Esophagus squamous epithelium (tissue), 4 donors: ENCODE data around the gene NETO1.

Experiments used
- POLR2A ChIP-seq, 4 donors: fragments of 450-650 bp; IDR thresholded peaks; one replicate each; pipeline ENCODE4 v1.6.1; 2017; ENCODE audit warnings: antibody characterized with exemption in 4 of 4, mild to moderate bottlenecking in 4 of 4, moderate library complexity in 3 of 4
- TF ChIP-seq, protein P1 (sequence below), 6 experiments: fragments of 450-650 bp in 4 of 6; fragments of 200-600 bp in 2 of 6; sonication (generic) in 2 of 6; IDR thresholded peaks; one replicate each; pipeline ENCODE4 v1.5.1; 2016 to 2019; ENCODE audit warnings: antibody characterized with exemption in 6 of 6, mild to moderate bottlenecking in 4 of 6, moderate library complexity in 4 of 6

DNA sequence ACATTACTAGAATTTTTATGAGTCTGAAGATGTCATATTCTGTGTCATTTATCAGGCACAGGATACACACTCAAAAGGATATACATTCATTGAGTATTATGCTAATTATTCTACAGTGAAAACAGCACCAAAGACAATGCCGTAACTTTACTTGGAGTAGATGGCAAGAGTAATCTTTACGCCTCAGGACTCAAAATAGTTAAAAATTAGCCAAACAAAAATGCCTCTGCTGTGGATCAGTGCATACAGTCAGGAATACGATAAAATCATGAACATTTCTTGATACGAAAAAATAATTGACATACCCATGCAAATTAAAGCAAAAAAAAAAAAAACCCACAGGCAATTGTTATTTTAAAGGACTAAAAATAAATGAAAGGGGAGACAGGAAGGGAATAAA lies 129.7 kb downstream of the NETO1 start:
- no peak for TF ChIP-seq POLR2A (IDR thresholded peaks at IDR 0.05)
- TF ChIP-seq, protein P1, sequence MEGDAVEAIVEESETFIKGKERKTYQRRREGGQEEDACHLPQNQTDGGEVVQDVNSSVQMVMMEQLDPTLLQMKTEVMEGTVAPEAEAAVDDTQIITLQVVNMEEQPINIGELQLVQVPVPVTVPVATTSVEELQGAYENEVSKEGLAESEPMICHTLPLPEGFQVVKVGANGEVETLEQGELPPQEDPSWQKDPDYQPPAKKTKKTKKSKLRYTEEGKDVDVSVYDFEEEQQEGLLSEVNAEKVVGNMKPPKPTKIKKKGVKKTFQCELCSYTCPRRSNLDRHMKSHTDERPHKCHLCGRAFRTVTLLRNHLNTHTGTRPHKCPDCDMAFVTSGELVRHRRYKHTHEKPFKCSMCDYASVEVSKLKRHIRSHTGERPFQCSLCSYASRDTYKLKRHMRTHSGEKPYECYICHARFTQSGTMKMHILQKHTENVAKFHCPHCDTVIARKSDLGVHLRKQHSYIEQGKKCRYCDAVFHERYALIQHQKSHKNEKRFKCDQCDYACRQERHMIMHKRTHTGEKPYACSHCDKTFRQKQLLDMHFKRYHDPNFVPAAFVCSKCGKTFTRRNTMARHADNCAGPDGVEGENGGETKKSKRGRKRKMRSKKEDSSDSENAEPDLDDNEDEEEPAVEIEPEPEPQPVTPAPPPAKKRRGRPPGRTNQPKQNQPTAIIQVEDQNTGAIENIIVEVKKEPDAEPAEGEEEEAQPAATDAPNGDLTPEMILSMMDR (IDR thresholded peaks at IDR 0.05): no peak
